Right ventricle myocardium inferior (tissue), 1 donor: ENCODE measurements around the gene UBE2L6. TPM values are rescaled to one million over a fixed set of nuclear protein-coding genes. Genes with fewer than 3 reads are reported as not detected.

ENCODE experiments used
- ATAC-seq: fragments of 200-7000 bp; cut with Tn5 transposase; one replicate; pipeline ENCODE4 v1.9.1; 2020; ENCODE audit warnings: mild to moderate bottlenecking, moderate library complexity
- DNase-seq: peaks from one replicate; pipeline ENCODE4 v3.0.0; 2021; ENCODE audit errors: missing footprints
- intact Hi-C: fragments of 100-400 bp; cut with DNase I; formaldehyde crosslinking; loops from one replicate; pipeline ENCODE4 v1.11.0; 2022
- total RNA-seq: library from RNA; stranded (reverse); fragmentation: NEBNext Ultra II Directional; extraction: Animal tissue kit (Norgen Biotek cat#: 25700); gene quantifications from one replicate; pipeline ENCODE4 v1.2.1, GENCODE V29; 2021
- donor health status: DM: no; HTN: yes; CAD: no; lungs with severe emphysema.

The UBE2L6 gene
- total RNA-seq, 1 donor from 2014 or later = 19.2 TPM

- intact Hi-C loops = no loop called here
- ATAC-seq (no peak), DNase-seq (no peak)
Measured at GRCh38 chr11:57574061-57574460, 6.6 kb upstream of the UBE2L6 start.

GRCh38 chr11:57571606-57572005 is 4.1 kb upstream of the UBE2L6 start:
- intact Hi-C loops = no loop called here
- DNase-seq (no peak), ATAC-seq (no peak)

GRCh38 chr11:57568330-57568766 is 876 bp upstream of the UBE2L6 start:
- DNase-seq = no peak
- intact Hi-C loops = loop anchor here (2.0 kb wide), 1 partner anchor 76 kb away; no protein-coding TSS in a partner anchor
- peak; percentile 13 for ATAC-seq

GRCh38 chr11:57566905-57567514 is 462 bp downstream of the UBE2L6 start:
- no peak for DNase-seq
- ATAC-seq = peak; percentile 22
- intact Hi-C loops = no loop called here

- DNase-seq = no peak
Measured at GRCh38 chr11:57566005-57566904, 1.2 kb downstream of the UBE2L6 start.

GRCh38 chr11:57562596-57562995 is 4.9 kb downstream of the UBE2L6 start:
- ATAC-seq (no peak), DNase-seq (no peak)
- intact Hi-C loops = no loop called here

More at GRCh38 chr11:57566005-57566904, 1.2 kb downstream of the UBE2L6 start:
- ATAC-seq = peak; percentile 40
- intact Hi-C loops = no loop called here

- ATAC-seq (no peak), DNase-seq (no peak)
- intact Hi-C loops = no loop called here
Measured at GRCh38 chr11:57560146-57560545, 7.3 kb downstream of the UBE2L6 start.

- intact Hi-C loops = no loop called here
- no peak for ATAC-seq
- DNase-seq = no peak
Measured at GRCh38 chr11:57556041-57556440, 11.4 kb downstream of the UBE2L6 start.

GRCh38 chr11:57555393-57555792 is 12.1 kb downstream of the UBE2L6 start:
- ATAC-seq (no peak), DNase-seq (no peak)
- intact Hi-C loops = no loop called here

GRCh38 chr11:57552479-57552878 is 15.0 kb downstream of the UBE2L6 start:
- no peak for ATAC-seq
- intact Hi-C loops = no loop called here

GRCh38 chr11:57551941-57552340 is 15.5 kb downstream of the UBE2L6 start:
- ATAC-seq = no peak
- DNase-seq = no peak
- intact Hi-C loops = no loop called here

More at GRCh38 chr11:57552479-57552878, 15.0 kb downstream of the UBE2L6 start:
- no peak for DNase-seq

GRCh38 chr11:57549983-57550382 is 17.5 kb downstream of the UBE2L6 start:
- DNase-seq = no peak
- ATAC-seq = no peak
- intact Hi-C loops = no loop called here

GRCh38 chr11:57547854-57548377 is 19.6 kb downstream of the UBE2L6 start:
- intact Hi-C loops = no loop called here
- no peak for ATAC-seq
- DNase-seq = peak; percentile 48

GRCh38 chr11:57546869-57547475 is 20.5 kb downstream of the UBE2L6 start:
- ATAC-seq (no peak), DNase-seq (no peak)
- intact Hi-C loops = no loop called here

GRCh38 chr11:57546451-57546850 is 21.0 kb downstream of the UBE2L6 start:
- ATAC-seq (no peak), DNase-seq (no peak)
- intact Hi-C loops = no loop called here

GRCh38 chr11:57545883-57546282 is 21.6 kb downstream of the UBE2L6 start:
- intact Hi-C loops = no loop called here

GRCh38 chr11:57544566-57544965 is 22.9 kb downstream of the UBE2L6 start:
- ATAC-seq = no peak

More at GRCh38 chr11:57545883-57546282, 21.6 kb downstream of the UBE2L6 start:
- ATAC-seq (no peak), DNase-seq (peak; percentile 31)

GRCh38 chr11:57543593-57543992 is 23.9 kb downstream of the UBE2L6 start:
- ATAC-seq (no peak), DNase-seq (no peak)
- intact Hi-C loops = no loop called here

More at GRCh38 chr11:57544566-57544965, 22.9 kb downstream of the UBE2L6 start:
- intact Hi-C loops = no loop called here
- DNase-seq = no peak

- ATAC-seq = no peak
- DNase-seq = no peak
- intact Hi-C loops = no loop called here
Measured at GRCh38 chr11:57542582-57542981, 24.9 kb downstream of the UBE2L6 start.
